HL-60 (cell line): ENCODE measurements around the gene CDYL2.

Source experiments
- CTCF ChIP-seq: IDR thresholded peaks from one replicate; pipeline ENCODE4 v1.5.1; 2011; ENCODE audit warnings: low read length, control low read depth, inconsistent platforms; ENCODE audit not compliant: insufficient read depth
- GABPA ChIP-seq: IDR thresholded peaks from 2 replicates; pipeline ENCODE4 v1.6.1; 2012; ENCODE audit warnings: low read depth
- POLR2AphosphoS5 ChIP-seq: IDR thresholded peaks from 2 replicates; pipeline ENCODE4 v1.6.1; 2012; ENCODE audit warnings: low read depth
- REST ChIP-seq: IDR thresholded peaks from 2 replicates; pipeline ENCODE4 v1.6.1; 2012; ENCODE audit warnings: low read depth; ENCODE audit not compliant: insufficient replicate concordance
- SPI1 ChIP-seq: IDR thresholded peaks from 2 replicates; pipeline ENCODE4 v1.6.1; 2012; ENCODE audit warnings: low read depth, mild to moderate bottlenecking, borderline replicate concordance

DNA sequence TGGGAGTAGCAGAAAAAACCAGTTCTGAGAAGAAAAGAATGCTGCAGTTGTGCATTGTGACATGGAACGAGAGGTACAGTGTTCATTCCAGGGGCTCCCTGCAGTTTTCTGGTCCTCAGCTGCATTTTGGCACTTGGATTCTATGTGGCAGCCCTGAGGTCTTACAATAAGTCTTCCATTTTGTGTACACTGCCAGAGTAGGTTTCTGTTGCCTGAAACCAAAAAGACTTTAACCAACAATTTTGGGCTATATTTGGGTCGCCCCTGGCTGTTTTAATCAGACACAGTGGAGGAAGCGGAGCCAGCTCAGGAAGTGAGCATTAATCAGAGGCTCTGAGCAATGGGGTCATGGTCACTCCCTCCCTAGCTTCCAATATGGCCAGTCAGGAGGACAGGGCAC, 247.9 kb downstream of the CDYL2 start:
- no peak for TF ChIP-seq CTCF
- TF ChIP-seq POLR2AphosphoS5: no peak
- TF ChIP-seq GABPA: no peak
- no peak for TF ChIP-seq SPI1
- TF ChIP-seq REST: no peak
